NCI-H2171 (cell line): Measurements from ENCODE around the gene TMEM9.

Experiments used
- DNase-seq: peaks from one replicate; lab custom pipeline; 2025; lab: John Stamatoyannopoulos, UW

Gene TMEM9

DNA sequence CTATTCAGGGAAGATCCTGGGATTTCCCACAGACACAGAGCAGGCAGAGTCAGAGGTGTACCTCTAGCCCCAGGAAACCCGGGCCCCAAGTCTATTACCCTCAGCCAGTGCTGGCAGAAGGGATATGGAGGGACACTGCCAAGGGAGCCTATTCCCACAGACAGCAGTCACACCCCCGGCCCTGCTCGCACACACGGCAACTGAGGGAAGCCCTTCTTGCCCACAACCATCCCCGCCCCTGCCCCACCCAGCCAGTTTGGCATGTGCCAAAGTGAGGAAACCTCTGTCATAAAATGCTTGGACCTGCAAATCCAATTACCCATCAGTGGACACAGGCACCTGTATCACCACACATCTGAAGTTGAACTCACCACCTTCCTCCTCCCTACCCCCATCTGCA is 48.6 kb downstream of the TMEM9 start:
- no peak for DNase-seq

DNA sequence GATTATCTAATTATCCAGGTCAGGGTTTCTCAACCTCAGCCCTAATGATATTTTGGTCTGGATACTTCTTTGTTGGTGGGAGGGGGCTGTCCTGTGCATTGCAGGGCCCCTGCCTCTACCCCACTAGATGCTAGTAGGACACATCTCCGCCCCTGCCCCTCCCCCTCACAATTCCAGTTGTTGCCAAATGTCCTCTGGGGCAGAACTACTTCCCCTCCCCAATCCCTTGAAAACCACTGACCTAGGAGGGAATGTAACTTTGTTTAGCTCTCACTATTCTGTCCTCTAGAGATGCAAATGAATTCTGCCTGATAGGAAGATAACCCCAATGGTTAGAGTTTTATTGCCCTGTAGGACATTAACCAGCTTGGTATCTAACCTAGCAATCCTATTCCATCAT is 50.1 kb downstream of the TMEM9 start:
- no peak for DNase-seq

DNA sequence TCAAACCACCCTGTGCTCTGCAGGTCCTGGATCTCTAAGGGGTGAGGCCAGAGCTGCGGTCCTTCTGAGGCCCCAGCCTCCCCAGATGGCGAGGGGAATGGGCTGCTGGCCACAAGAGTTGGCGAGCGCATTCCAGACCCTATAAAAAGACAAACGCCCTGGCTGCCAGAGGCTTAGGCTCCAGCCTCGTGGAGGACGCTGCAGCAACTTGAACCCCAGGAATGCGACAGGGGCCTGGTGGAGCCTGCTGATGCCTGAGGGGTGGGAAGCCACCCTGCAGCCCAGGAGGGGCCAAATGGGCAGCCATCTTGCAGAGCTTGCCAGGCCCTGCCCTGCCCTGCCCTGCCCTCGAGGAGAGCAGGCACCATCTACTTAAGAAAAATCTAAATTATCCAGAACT is 50.6 kb downstream of the TMEM9 start:
- no peak for DNase-seq

DNA sequence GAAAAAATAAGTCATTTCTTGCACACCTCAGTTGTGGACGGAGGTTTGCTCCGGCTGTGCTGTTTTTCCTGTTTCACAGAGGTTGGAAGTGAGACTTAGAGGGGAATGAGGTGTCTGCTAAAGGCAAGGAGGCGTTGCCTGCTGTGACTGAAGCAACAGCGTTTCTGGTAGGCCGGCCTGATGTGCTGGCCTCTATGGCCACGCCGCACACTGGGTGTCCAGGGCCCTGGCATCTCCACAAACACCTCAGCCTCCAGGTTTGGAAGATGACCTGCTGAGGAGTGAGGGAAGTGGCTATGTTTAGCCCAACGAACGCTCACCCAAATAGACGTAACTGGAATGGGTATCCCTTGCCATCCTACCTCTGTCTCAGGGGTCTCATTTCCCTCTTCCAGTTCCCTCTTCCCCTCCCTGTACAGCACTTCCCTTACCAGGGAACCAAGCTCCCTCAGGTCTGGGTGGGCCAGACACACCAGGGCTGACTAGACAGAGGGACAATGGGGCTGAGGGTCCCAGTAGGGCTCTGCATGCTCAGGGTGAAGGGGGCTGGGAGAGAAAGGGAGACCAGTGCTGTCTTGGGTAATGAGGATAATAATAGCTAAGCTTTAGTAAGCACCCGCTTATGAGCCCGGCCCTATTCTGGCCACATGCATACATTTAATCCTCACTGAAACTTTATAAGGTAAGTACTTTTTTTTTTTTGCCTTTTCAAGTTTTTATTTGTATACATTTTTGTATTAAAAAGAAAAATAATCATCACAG is 53.9 kb downstream of the TMEM9 start:
- no peak for DNase-seq

DNA sequence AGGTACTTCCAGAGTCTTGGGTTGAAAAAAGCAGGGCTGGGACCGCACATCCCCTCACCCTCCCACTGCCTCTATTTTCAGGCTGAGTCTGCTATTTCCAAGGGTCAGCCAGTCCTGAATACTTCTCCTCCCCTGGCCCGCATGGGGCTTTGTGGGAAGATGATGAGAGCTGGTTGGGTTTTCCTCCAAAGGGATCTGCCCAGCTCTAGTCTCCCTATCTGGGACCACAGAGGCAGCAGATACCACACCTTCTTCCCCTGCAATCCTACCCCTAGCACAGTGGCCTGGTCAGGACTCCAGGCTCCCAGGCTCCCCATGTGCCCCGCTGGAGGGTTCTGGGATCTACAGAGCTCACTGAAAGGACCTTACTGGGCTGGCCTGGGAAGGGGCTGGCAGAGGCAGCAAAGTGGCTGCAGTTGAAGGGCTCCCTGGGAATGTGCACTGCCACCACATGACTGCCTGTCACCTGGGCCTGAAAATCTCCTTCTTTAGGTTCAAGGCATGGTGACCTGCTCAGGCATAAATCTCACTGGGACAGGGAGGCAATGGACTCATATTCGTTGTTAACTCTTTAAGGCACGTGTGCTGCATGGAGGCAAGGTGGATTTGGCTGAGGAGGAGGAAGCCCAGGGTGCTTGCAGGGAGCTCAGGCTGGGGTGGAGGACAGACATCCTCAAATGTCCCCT is 55.1 kb downstream of the TMEM9 start:
- DNase-seq: no peak

DNA sequence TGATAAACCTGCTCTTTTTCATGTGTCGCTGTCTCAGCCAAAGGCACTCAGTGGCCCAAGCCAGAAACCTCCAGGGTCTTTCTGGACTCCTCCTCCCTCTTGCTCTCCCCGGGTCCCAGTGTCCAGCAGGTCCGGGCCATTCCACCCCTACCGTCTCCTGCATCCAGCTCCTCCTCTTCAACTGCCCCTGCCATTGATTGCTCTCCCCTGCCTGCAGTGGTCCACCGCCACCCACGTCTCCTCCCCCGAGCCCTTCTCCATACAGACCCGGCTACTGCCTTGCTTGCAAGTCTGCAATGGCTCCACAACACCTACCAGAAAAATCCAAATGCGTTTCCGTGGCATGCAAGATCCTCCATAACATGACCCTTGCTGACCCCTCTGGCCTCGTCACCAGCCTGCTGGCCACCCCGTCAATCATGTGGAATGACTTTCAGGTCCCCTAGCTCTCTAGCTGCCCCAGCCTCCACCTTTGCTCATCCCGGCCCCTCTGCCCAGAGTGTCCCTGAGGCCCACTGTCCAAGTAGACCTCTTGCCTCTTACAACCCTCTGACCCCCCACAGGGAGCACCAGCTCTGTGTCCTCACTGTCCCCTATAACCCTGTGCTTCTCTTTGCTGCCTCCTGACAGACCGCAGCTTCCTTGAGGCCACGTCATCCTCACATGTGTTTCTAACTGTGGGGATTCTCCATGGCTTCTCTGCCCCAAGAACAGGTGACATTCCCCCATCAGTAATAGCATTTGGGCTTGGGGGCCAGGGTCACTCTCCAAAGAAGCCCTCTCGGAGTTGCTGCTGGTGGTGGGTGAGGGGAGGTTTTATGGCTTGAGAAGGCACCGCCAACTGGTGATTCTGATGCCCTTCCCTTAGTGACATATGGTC is 57.1 kb downstream of the TMEM9 start:
- DNase-seq: no peak

DNA sequence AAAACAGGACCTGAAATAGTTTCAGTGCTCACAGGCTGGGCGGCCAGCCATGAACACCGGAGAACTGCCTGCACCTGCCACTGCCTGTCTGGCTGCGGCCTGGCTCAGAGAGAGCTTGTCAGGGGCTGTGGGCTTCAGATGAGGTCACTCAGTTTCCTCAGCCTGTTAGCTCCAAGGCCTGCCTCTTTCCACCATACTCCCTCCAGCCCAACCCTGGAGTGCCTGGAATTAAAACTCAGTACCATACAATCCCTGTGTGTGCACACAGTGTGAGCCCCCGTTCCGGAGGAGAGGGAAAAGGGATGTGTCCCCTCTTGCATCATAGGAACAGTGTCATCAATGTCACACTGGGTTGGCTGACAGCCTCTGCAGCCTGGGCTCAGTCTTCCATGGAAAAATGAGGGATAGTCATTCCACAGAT is 58.2 kb downstream of the TMEM9 start:
- no peak for DNase-seq

DNA sequence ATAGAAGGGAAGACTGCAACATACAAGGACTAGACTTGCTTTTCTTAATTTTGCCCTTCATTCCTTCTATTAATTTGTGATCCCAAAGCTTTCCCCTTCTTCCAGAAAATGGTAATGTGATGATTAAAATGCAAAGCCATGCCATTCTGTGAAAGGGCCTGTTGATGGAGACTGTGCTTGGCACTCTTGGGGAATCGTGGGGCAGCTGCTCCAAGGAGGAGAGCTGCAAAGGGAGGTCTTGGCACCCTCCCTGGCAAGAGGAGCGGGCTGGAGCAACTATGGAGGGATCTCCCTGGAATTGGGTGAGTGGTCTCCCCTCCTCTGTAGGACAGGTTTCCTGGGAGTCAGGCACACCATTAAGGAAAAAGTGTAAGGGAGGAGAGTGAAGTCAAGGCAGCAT is 58.7 kb downstream of the TMEM9 start:
- DNase-seq: no peak

DNA sequence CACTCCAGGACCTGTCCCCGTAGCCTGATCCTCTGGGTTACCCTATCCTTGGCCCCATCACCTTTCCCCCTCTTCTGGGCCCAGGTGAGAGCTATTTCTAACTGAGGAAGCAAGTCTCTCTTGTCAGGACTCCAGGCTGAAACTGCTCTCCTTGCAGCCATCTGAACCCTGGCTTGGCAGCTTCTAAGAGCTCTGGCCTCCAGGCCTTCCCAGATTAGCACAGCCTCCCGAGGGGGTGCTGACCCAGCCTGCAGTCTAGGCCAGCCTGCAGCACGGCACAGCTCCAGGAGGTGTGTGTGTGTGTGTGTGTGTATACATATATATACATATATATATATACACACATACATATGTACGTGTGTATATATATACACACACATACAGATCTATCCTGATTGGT is 59.4 kb downstream of the TMEM9 start:
- DNase-seq: no peak

DNA sequence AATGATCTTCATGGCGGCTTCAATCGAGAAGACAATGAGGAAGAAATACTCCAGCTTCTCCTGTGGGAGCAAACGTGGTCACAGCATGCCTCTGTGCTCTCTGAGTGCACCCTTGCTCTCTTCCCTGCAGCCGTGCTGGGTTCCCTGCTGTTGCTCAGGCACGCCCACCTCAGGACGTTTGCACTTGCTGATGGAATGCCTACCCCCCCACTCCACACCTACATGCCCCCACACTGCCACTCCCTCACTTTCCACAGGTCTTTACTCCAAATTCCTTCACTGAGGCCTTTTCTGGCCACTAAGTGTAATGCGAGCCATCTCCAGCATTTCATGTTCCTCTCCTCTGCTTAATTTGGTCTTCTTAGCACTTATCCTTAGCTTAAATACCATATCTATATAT is 60.3 kb downstream of the TMEM9 start:
- no peak for DNase-seq

DNA sequence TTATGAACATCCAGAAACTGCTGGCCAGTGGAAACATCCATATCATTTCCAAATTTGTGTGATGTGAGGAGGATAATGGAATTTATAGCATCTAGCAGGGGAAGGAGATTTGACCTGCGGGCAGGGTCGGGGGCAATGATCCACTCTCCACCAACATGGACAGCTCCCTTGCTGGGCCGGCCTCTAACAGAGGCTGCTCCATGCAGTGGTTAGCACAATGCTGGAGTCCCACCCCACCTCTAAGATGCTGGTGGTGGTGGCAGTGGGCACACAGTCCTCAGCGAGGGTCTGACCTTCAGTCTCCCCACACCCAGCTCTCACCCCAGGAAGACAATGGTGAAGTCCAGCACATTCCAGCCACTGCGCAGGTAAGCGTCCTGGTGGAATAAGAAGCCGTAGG is 60.7 kb downstream of the TMEM9 start:
- no peak for DNase-seq

DNA sequence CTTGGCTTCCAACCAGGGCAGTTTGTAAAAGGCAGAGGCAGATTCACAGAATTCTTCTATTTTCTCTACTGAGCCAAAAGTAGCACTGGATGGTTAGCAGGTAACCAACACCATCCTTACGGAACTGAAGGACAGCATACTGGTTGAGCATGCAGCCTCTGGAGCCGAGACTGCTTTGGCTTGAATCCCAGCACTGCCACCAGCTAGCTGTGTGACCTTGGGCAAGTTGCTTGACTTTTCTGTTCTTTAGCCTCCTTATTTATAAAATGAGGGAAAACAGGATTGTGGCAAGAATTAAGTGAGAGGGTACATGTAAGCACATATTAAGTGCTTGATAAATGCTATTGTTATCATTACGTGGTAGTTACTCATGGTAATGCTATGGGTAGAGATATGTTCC is 61.5 kb downstream of the TMEM9 start:
- no peak for DNase-seq

DNA sequence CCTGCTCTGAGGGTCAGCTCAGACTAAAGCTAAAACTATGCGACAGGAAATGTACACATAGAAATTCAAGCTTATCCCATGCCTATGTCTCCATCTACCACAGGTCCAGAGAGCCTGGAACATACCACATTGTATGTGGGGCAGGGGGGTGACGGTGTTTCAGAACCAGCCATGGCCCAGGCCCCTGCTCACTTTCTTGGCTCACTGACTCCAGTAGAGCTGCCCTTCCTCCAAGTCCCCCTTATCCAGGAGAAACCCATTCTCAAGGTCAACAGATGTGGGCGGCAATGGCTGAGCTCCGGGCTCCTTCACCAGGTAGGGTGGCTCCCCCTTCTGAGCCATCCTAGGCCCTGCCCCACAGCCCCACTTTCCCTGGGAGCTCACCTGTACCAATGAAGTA is 63.0 kb downstream of the TMEM9 start:
- DNase-seq: no peak

DNA sequence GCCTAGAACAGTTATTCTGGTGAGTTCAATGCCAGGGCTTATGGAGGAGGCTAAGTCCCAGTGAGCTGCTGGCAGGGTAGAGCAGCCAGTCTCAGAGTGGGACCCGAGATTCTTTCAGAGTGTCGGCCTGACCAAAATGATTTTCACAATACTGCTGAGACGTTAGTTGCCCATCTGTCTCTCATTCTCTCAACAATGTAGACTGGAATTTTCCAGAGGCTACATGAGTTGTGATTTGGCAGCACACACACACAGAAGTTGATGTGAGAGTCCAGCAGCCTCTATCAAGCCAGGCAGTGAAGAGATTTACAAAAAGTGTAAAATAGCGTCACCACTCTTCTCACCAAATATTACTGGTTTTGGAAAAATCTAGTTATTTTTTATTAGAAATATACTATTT is 63.7 kb downstream of the TMEM9 start:
- no peak for DNase-seq

DNA sequence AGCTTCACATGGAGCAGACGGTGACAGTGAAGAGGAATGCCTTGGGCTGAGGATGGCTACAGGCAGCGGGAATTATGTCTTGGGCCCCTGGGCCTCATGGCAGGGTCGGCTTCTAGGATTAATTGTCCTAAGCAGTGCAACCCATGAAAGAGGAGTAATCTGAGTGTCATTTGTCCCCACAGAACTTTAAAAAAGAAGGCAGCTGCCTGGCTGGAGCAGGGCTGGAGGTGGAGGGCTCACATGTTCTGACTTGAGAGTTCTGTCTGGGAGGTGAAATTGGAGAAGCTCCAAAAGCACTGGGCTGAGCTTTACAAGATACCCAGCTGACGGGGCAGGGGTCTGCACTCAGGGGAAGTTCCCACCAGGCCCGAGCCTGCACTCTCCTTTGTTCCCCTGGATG is 64.7 kb downstream of the TMEM9 start:
- DNase-seq: no peak

DNA sequence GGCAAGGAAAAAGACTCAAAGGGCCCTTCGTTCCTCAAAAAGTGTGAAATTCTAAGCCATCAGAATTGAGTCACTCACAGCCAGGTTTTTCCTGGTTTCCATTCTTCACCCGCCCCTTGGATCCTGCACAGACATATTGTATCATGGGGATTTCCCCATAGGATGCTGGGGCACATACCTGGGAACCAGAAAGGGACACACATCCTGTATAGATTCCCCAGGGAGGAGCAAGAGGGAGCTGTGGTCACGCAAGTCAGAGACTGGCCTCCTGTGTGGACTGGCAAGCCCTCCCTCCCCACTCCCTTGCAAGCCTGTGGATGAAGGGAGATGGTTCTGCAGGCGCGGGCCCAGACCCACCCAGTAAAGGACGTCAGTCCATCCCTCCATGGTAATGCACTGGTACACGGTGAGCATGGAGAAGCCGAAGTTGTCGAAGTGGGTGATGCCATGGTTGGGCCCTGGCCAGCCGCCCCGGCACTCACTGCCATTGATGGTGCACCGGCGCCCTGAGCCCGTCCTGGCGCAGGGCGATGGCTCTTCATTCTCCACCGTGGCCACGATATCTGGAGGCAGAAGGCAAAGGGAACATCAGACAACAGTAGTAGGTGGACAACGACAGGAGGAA is 65.3 kb downstream of the TMEM9 start:
- DNase-seq: no peak

DNA sequence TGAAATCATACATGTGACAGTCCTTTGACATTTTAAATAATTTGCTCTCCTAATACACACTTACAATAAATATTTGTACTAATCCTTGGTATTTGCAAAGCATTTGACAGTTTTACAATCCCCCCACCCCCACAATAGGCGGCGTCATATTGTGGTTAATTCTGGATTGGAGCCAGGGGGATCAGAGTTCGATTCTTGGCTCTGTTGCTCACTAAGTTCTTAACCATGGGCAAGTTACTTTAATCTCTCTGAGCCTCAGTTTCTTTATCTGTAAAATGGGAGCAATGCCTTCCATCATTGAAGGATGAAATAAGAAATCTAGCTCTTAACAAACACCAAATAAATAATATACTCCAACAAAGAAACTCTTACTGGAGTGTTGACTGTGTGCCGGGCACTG is 65.9 kb downstream of the TMEM9 start:
- DNase-seq: no peak

DNA sequence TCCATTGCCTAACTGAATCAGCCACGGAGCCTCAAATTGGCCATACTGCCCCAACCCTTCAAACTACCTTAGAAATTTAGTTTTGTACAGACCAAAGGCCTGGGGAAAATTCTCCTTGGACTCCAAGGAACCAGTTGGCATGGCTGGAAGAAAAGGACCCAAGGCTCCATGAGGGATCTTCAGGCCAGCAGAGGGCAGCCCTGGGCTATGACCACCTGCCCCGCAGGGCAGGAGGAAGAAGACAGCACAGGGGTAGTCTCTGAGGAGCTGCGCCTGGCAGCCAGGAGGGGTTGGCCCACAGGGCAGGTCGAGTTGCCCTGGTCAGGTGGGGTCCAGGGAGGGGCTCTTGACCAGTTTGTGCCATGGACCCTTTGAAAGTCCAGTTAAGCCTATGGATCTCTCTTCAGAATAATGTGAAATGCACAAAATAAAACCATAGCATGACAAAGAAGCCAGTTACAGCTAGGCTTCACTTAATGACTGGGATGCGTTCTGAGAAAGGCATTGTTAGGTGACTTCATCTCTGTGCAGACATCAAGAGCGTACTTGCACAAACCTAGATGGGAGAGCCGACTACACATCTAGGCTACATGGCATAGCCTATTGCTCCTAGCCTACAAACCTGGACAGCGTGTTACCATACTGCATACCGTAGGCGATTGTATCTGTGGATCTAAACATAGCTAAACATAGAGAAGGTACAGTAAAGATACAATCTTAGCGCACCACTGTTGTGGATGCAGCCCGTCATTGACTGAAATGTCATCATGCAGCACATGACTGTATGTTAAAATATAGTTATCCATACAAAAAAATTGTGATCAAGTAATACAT is 68.2 kb downstream of the TMEM9 start:
- no peak for DNase-seq
